ENCODE results near the gene GALM. TPM values are rescaled to one million over a fixed set of nuclear protein-coding genes. Genes with fewer than 3 reads are reported as not detected.
"Not testable (repeated sequence)": the region's sequence is repeated elsewhere in the genome, so short reads cannot be mapped to it uniquely, and the experiment has no call there.

The GALM gene
- total and polyA plus RNA-seq, 8 donors: 12.8 to 33.6 (median 25.3) TPM

DNA sequence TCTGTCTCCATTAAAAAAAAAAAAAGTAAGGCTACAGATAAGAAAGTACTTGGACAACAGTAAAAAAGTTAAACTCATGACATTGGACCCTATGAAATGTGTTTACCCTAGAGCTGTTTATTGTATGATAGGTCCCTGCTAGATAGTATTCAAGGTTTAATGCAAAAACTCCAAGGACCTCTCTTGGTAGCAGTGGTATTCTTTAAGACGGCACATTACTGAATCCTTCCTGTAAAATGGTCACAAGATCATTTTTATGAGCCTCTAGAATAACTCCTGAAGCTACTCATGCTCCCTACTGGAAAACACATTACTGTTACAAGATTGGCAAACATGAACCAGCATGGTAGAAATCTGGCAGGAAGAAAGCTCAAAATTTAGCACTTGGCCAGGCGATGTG, 38.8 kb downstream of the GALM start:
- intact Hi-C loops (cut with DNase I): no loop called here
- ATAC-seq: no peak
- DNase-seq: no peak

GRCh38 chr2:38706846-38707345, 41.0 kb downstream of the GALM start:
- H3K27ac ChIP-seq: no peak overlapping the region
- ATAC-seq: no peak
- no peaks in the 10 kb centered on the region for H3K9me3 ChIP-seq
- H3K4me1 ChIP-seq: no peaks in the 10 kb centered on the region
- TF ChIP-seq CTCF (IDR thresholded peaks at IDR 0.05): no peak
- no peak for DNase-seq
- H3K4me3 ChIP-seq: no peak overlapping the region
- intact Hi-C loops (cut with DNase I): no loop called here
- peaks cover 0 to 6% of the 10 kb centered on the region in 2 donors for H3K36me3 ChIP-seq
- no peaks in the 10 kb centered on the region for H3K27me3 ChIP-seq

More for the DNA sequence above, 38.8 kb downstream of the GALM start:
- no peak overlapping the region for H3K4me3 ChIP-seq
- no peaks in the 10 kb centered on the region for H3K4me1 ChIP-seq
- H3K36me3 ChIP-seq: no peaks in the 10 kb centered on the region
- no peak for TF ChIP-seq CTCF (IDR thresholded peaks at IDR 0.05)
- no peaks in the 10 kb centered on the region for H3K9me3 ChIP-seq
- no peak overlapping the region for H3K27ac ChIP-seq
- no peaks in the 10 kb centered on the region for H3K27me3 ChIP-seq

DNA sequence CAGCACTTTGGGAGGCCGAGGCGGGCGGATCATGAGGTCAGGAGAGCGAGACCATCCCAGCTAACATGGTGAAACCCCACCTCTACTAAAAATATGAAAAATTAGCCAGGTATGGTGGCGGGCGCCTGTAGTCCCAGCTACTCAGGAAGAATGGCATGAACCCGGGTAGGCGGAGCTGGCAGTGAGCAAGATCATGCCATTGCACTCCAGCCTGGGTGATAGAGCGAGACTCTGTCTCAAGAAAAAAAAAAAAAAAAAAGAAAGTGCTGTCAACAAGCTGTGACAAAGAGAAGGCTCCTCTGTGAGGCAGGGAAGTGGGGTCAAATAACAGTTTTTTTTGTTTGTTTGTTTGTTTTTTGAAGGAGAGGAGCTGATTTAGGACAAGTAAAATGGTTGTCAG, 42.6 kb downstream of the GALM start:
- H3K4me1 ChIP-seq; DNase-seq; H3K4me3 ChIP-seq; H3K27ac ChIP-seq; H3K9me3 ChIP-seq; intact Hi-C loops (cut with DNase I); ATAC-seq; H3K36me3 ChIP-seq; H3K27me3 ChIP-seq: not testable (repeated sequence)

- DNase-seq (no peak), ATAC-seq (no peak)
- no peaks in the 10 kb centered on the region for H3K9me3 ChIP-seq
- H3K4me1 ChIP-seq: no peaks in the 10 kb centered on the region
- no peak overlapping the region for H3K27ac ChIP-seq
- intact Hi-C loops (cut with DNase I): no loop called here
- no peaks in the 10 kb centered on the region for H3K27me3 ChIP-seq
- no peak for TF ChIP-seq CTCF (IDR thresholded peaks at IDR 0.05)
- peaks cover 0 to 6% of the 10 kb centered on the region in 2 donors for H3K36me3 ChIP-seq
- H3K4me3 ChIP-seq: no peak overlapping the region
Observed at GRCh38 chr2:38708900-38709566, 43.1 kb downstream of the GALM start.

- no peak for DNase-seq
- intact Hi-C loops (cut with DNase I): no loop called here
Observed at GRCh38 chr2:38709567-38710194, 43.8 kb downstream of the GALM start.

More at GRCh38 chr2:38709567-38710194, 43.8 kb downstream of the GALM start:
- H3K9me3 ChIP-seq: no peaks in the 10 kb centered on the region
- H3K27me3 ChIP-seq: no peaks in the 10 kb centered on the region
- no peak for TF ChIP-seq CTCF (IDR thresholded peaks at IDR 0.05)
- H3K27ac ChIP-seq: no peak overlapping the region
- peaks cover 0 to 6% of the 10 kb centered on the region in 2 donors for H3K36me3 ChIP-seq
- ATAC-seq: no peak
- H3K4me1 ChIP-seq: no peaks in the 10 kb centered on the region
- H3K4me3 ChIP-seq: no peak overlapping the region
